Measurements from ENCODE around the gene PERM1. TPM values are rescaled to one million over a fixed set of nuclear protein-coding genes. Genes with fewer than 3 reads are reported as not detected.
A peak's percentile ranks its signal among the peaks of the same experiment; 100 is the strongest.

The PERM1 gene
- total and polyA plus RNA-seq, 2 of the 13 experiments (the other 11 are each of a cell fraction or from before 2014, with no cell fraction given): 0.04 to 0.29 TPM

GRCh38 chr1:944341-945325 lies 37.3 kb downstream of the PERM1 start:
- H3K4me3 ChIP-seq (replicated peaks in 1 of 3; ENCODE audit: insufficient read depth in 1 of 3, low read depth in 2 of 3, low read length in 3 of 3): no peak overlapping the region
- ATAC-seq: no peak
- no peak overlapping the region for H2AFZ ChIP-seq (ENCODE audit: low read length)
- 94% methylated on average over 23 of the region's 28 CpGs for WGBS (ENCODE audit: low lambda C conversion rate)
- H4K20me1 ChIP-seq (ENCODE audit: insufficient read depth, low read length): 0 out of 2 replicates have a peak, but pooled peaks cover 5% of the 10 kb centered on the region
- no peaks in the 10 kb centered on the region for H3K79me2 ChIP-seq (ENCODE audit: insufficient read depth, low read length)
- in situ Hi-C loops (cut with HindIII; ENCODE audit: extremely low pct_ligation_motif_present, low pct_unique_long_range_greater_than_20kb) (no loop called here), intact Hi-C loops (cut with micrococcal nuclease; ENCODE audit: unreplicated experiment) (no loop called here)
- TF ChIP-seq KLF16 (CRISPR knock-in tag; IDR thresholded peaks at IDR 0.05) (no peak), RBFOX2 (IDR thresholded peaks at IDR 0.05; ENCODE audit: low read depth, low read length) (0 out of 2 replicates have a peak, but pooled peaks have one; percentile 4)
- POLR2A ChIA-PET: interaction anchor here (0.9 kb wide), 1 partner anchor 22 kb away, joined by 3 read pairs; the partner anchor contains the start of gene PLEKHN1
- no peak overlapping the region for H3K27ac ChIP-seq (ENCODE audit: extremely low read length, insufficient read depth, low read length)
- no peaks in the 10 kb centered on the region for H3K9me3 ChIP-seq (ENCODE audit: low read length)
- H3K4me1 ChIP-seq (ENCODE audit: insufficient read depth, low read length): peaks cover 16% of the 10 kb centered on the region
- no peak overlapping the region for H3K4me2 ChIP-seq (ENCODE audit: low read depth, low read length)
- peaks cover 11 to 16% of the 10 kb centered on the region in 2 experiments for H3K27me3 ChIP-seq (ENCODE audit: control insufficient read depth in 1 of 2, insufficient read depth in 2 of 2, low read length in 2 of 2)
- H3K9ac ChIP-seq (ENCODE audit: insufficient read depth, low read depth, low read length): no peak overlapping the region
- CTCF ChIA-PET (ENCODE audit: low intra/inter-chr PET ratio, low total read pairs): no interaction called here
- BruUV-seq (replicated peaks): TSS peak; percentile 61
- H3K36me3 ChIP-seq (replicated peaks in 1 of 2; ENCODE audit: control insufficient read depth in 1 of 2, insufficient read depth in 2 of 2, low read length in 2 of 2): peaks cover 17 to 39% of the 10 kb centered on the region in 2 experiments; a peak in 4 of 5 replicates
- no peak for FAIRE-seq
- no peak for DNase-seq (ENCODE audit: low spot score)

GRCh38 chr1:943545-944340 lies 38.1 kb downstream of the PERM1 start:
- no peaks in the 10 kb centered on the region for H3K79me2 ChIP-seq (ENCODE audit: insufficient read depth, low read length)
- ChIA-PET CTCF (ENCODE audit: low intra/inter-chr PET ratio, low total read pairs) (no interaction called here), POLR2A (interaction anchor here (0.9 kb wide), 1 partner anchor 23 kb away, joined by 3 read pairs; the partner anchor contains the start of gene PLEKHN1)
- H3K27me3 ChIP-seq (ENCODE audit: control insufficient read depth in 1 of 2, insufficient read depth in 2 of 2, low read length in 2 of 2): peaks cover 11 to 24% of the 10 kb centered on the region in 2 experiments
- H3K9me3 ChIP-seq (ENCODE audit: low read length): no peaks in the 10 kb centered on the region
- TF ChIP-seq PAXIP1 (CRISPR knock-in tag; conservative IDR thresholded peaks at IDR 0.05) (no peak), HOXD1 (CRISPR knock-in tag; IDR thresholded peaks at IDR 0.05) (no peak), AGO2 (optimal IDR thresholded peaks at IDR 0.05; ENCODE audit: low read depth, low read length) (peak; percentile 30), FOXO4 (CRISPR knock-in tag; conservative IDR thresholded peaks at IDR 0.05) (no peak), ZSCAN31 (CRISPR knock-in tag; IDR thresholded peaks at IDR 0.05; ENCODE audit: low read depth) (no peak), RBFOX2 (IDR thresholded peaks at IDR 0.05; ENCODE audit: low read depth, low read length) (peak; percentile 34; the same call in 1 of the 2 replicates)
- H2AFZ ChIP-seq (ENCODE audit: low read length): no peak overlapping the region
- no peak for DNase-seq (ENCODE audit: low spot score)
- in situ Hi-C loops (cut with HindIII; ENCODE audit: extremely low pct_ligation_motif_present, low pct_unique_long_range_greater_than_20kb) (no loop called here), intact Hi-C loops (cut with micrococcal nuclease; ENCODE audit: unreplicated experiment) (no loop called here)
- H3K4me3 ChIP-seq (replicated peaks in 1 of 3; ENCODE audit: insufficient read depth in 1 of 3, low read depth in 2 of 3, low read length in 3 of 3): no peak overlapping the region
- no peak for ATAC-seq
- H3K4me1 ChIP-seq (ENCODE audit: insufficient read depth, low read length): peaks cover 25% of the 10 kb centered on the region
- no peak overlapping the region for H3K4me2 ChIP-seq (ENCODE audit: low read depth, low read length)
- H3K36me3 ChIP-seq (replicated peaks in 1 of 2; ENCODE audit: control insufficient read depth in 1 of 2, insufficient read depth in 2 of 2, low read length in 2 of 2): peaks cover 13 to 30% of the 10 kb centered on the region in 2 experiments; a peak in 4 of 5 replicates
- BruUV-seq (replicated peaks): no TSS peak
- H3K9ac ChIP-seq (ENCODE audit: insufficient read depth, low read depth, low read length): no peak overlapping the region
- WGBS (ENCODE audit: low lambda C conversion rate): 86% methylated on average over 7 of the region's 27 CpGs
- 0 out of 2 replicates have a peak, but pooled peaks cover 5% of the 10 kb centered on the region for H4K20me1 ChIP-seq (ENCODE audit: insufficient read depth, low read length)
- FAIRE-seq: no peak
- no peak overlapping the region for H3K27ac ChIP-seq (ENCODE audit: extremely low read length, insufficient read depth, low read length)
